ENCODE data around the gene ACSS2.

The ACSS2 gene

GRCh38 chr20:34916774-34917354, 40.5 kb downstream of the ACSS2 start:
- DNase-seq = no peak

- DNase-seq = no peak
Measured at GRCh38 chr20:34920055-34920454, 43.6 kb downstream of the ACSS2 start.

GRCh38 chr20:34921436-34921835, 45.0 kb downstream of the ACSS2 start:
- DNase-seq = no peak

- no peak for DNase-seq
Measured at GRCh38 chr20:34922654-34923381, 46.4 kb downstream of the ACSS2 start.

GRCh38 chr20:34923414-34923813, 47.0 kb downstream of the ACSS2 start:
- no peak for DNase-seq

- DNase-seq = no peak
Measured at GRCh38 chr20:34925341-34925740, 48.9 kb downstream of the ACSS2 start.

- DNase-seq = no peak
Measured at GRCh38 chr20:34925981-34926380, 49.6 kb downstream of the ACSS2 start.

- DNase-seq = no peak
Measured at GRCh38 chr20:34926581-34926980, 50.2 kb downstream of the ACSS2 start.

- no peak for DNase-seq
Measured at GRCh38 chr20:34927736-34928135, 51.3 kb downstream of the ACSS2 start.

GRCh38 chr20:34928411-34928810, 52.0 kb downstream of the ACSS2 start:
- DNase-seq = no peak

GRCh38 chr20:34931771-34932170, 55.4 kb downstream of the ACSS2 start:
- DNase-seq = no peak

GRCh38 chr20:34938466-34939163, 62.2 kb downstream of the ACSS2 start:
- peak; percentile 67 for DNase-seq

- DNase-seq = no peak
Measured at GRCh38 chr20:34940081-34940481, 63.7 kb downstream of the ACSS2 start.

GRCh38 chr20:34941226-34941625, 64.8 kb downstream of the ACSS2 start:
- no peak for DNase-seq

- no peak for DNase-seq
Measured at GRCh38 chr20:34942301-34942700, 65.9 kb downstream of the ACSS2 start.

GRCh38 chr20:34943808-34944567, 67.6 kb downstream of the ACSS2 start:
- DNase-seq = no peak

- DNase-seq = no peak
Measured at GRCh38 chr20:34945315-34946077, 69.1 kb downstream of the ACSS2 start.

GRCh38 chr20:34946661-34947060, 70.2 kb downstream of the ACSS2 start:
- no peak for DNase-seq

GRCh38 chr20:34947336-34947735, 70.9 kb downstream of the ACSS2 start:
- DNase-seq = no peak

GRCh38 chr20:34948030-34948429, 71.6 kb downstream of the ACSS2 start:
- DNase-seq = no peak

- DNase-seq = no peak
Measured at GRCh38 chr20:34949120-34949519, 72.7 kb downstream of the ACSS2 start.

GRCh38 chr20:34951252-34951651, 74.8 kb downstream of the ACSS2 start:
- DNase-seq = no peak

GRCh38 chr20:34951652-34952051, 75.2 kb downstream of the ACSS2 start:
- no peak for DNase-seq
